LNCAP (cell line): ENCODE data around the gene CKAP5.

Experiments
- TF ChIP-seq, protein P1 (sequence below): fragments of 450-650 bp; IDR thresholded peaks from 2 replicates; pipeline ENCODE4 v1.5.1; 2017; ENCODE audit warnings: mild to moderate bottlenecking

Gene CKAP5

DNA sequence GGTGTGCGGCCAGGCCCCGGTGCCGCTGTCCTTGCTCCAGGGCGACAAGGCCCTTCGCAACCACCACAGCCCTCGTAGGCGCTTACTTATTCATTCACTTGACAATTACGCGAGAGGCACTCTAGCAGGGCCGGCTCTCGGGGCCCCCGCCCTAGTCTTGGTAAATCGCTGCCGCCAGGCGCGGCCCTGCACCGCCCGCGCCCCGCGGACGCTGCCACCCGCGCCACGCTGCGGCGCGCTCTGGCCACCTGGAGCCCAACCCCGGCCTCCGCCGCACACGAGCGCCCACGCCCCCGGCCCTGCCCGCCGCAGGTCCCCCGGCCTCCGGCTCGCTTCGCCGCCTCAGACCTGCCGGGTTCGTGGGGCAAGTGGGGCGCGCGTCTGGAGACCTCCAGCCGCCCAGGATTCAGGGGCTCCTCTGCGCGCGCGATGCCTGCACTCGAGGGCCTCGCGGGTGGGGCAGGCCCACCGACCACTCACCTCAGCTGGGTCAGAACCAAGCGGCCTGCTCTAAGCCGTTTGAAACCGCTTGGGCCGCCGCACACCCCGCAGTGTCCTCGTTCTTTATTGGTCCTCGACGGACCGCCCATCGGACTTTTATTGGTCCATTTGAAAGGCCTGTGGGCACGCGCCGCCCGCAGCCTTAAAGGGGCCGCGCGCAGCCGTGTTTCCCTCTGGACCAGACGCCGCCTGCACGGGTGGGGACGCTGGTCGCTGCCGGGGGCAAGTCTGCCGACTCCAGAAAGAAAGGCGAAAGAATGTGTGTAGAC, at the start of gene CKAP5:
TSS of gene CKAP5 (minus strand) at position 541 of the 770 bp plus-strand sequence. CDS start 25,049 bp downstream, outside the sequence.
- TF ChIP-seq, protein P1, sequence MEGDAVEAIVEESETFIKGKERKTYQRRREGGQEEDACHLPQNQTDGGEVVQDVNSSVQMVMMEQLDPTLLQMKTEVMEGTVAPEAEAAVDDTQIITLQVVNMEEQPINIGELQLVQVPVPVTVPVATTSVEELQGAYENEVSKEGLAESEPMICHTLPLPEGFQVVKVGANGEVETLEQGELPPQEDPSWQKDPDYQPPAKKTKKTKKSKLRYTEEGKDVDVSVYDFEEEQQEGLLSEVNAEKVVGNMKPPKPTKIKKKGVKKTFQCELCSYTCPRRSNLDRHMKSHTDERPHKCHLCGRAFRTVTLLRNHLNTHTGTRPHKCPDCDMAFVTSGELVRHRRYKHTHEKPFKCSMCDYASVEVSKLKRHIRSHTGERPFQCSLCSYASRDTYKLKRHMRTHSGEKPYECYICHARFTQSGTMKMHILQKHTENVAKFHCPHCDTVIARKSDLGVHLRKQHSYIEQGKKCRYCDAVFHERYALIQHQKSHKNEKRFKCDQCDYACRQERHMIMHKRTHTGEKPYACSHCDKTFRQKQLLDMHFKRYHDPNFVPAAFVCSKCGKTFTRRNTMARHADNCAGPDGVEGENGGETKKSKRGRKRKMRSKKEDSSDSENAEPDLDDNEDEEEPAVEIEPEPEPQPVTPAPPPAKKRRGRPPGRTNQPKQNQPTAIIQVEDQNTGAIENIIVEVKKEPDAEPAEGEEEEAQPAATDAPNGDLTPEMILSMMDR: no peak

DNA sequence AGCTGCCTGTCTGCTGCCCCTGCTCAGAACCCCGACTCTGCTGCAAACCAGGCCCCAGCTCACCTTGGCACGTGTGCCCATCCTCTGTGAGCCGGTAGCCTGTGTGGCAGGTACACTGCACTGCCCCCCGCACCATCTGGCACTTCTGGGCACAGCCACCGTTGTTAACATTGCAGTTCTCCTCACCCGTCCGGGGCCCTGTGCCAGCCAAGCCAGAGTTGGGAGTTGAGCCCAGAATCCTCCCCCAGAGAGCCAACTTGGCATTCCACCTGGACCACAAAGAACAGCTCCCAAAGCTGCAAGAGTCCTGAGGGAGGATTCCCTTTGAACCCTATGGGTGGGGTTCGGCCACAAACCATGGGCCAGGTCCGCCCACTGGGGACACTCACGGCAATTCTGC, 49.7 kb upstream of the CKAP5 start:
- TF ChIP-seq, protein P1: no peak

- TF ChIP-seq, protein P1: no peak
Observed at GRCh38 chr11:46894961-46895360, 48.9 kb upstream of the CKAP5 start.

DNA sequence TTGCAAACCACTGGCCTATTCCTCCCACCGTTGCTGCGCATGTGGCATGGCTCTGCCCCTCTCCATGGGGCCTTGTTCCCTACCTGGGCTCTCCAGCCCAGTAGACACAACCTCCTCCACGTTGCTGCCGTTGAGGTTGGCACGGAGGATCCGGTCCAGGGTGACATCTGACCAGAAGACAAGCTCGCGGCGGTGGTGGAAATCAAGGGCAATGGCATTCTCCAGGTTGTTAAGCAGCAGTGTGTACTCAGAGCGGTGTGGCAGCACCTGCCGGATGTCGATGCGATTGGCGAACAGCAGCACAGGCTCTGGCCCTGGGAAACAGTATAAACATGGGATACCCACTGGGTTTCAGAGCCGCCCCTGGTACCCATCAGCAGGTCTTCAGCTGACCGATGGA, 48.4 kb upstream of the CKAP5 start:
- TF ChIP-seq, protein P1: no peak

- TF ChIP-seq, protein P1: no peak
Observed at GRCh38 chr11:46892838-46893237, 46.8 kb upstream of the CKAP5 start.

- TF ChIP-seq, protein P1: no peak
Observed at GRCh38 chr11:46892109-46892508, 46.0 kb upstream of the CKAP5 start.

DNA sequence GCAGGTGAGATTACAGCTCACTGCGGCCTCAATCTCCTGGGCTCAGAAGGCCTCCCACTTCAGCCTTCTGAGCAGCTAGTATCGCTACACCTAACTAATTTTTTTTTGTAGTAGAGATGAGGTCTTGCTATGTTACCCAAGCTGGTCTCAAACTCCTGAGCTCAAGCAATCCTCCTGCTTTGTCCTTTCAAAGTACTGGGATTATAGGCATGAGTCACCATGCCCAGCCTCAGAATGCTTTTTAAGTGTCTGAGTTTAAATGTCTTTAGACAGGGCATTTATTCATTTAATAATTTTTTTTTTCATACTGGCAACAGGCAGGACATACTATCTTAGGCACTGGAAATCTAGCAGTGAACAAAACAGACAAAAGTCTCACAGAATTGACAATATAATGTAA, 44.6 kb upstream of the CKAP5 start:
- TF ChIP-seq, protein P1: no peak
